Eye (tissue), 1 donor: ENCODE measurements around the gene RRP9.

Experiments used
- DNase-seq: peaks from one replicate; pipeline ENCODE4 v3.0.0-alpha.2; 2015

Gene RRP9

DNA sequence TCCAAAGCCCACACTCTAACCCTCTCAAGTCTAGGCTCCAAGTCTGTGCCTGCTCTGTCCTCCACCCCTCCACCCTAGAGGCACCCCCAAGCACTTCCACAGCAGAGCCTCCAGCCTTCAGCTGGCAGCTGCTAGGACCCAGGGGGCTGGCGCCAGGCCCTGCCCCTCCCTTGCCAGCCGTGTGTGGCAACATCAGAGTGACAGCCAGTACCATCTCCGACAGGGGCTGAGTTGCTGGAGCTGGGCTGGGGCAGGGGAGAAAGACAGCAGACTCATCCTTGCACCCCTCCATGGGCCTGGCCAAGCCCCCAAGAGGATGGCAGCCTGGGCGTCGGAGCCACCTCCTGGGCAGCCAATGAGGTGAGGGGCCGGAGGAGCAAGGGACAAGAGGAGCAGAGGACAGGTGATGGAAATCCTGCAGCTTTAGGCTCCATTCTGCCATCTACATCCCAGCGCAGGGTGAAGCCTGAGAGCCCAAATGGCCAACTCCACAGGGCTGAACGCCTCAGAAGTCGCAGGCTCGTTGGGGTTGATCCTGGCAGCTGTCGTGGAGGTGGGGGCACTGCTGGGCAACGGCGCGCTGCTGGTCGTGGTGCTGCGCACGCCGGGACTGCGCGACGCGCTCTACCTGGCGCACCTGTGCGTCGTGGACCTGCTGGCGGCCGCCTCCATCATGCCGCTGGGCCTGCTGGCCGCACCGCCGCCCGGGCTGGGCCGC lies 13.6 kb upstream of the RRP9 start, which contains the start of gene GPR62:
Gene GPR62, plus strand, starts transcription at position 207 of the 718 bp plus-strand sequence. Its CDS starts 272 bp downstream, at position 479.
- DNase-seq: peak; percentile 42

DNA sequence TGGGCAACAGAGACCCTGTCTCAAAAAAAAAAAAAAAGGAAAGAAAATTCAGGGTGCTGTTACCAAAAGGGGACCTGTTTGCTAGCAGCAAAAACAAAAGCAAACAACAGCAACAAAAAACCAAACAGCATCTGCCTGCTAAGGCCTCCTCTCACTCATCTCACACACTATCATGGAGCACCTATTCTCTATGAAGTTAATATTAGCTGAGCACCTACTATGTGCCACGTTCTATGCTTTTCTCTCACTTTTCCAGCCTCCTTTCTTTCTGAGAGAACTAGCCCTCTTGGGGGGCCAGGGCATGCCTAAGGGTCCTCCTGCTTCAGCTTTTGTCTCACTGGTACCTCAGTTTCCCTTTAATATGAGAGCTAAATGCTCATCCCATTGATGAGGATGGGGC lies 13.0 kb upstream of the RRP9 start:
- DNase-seq: no peak

DNA sequence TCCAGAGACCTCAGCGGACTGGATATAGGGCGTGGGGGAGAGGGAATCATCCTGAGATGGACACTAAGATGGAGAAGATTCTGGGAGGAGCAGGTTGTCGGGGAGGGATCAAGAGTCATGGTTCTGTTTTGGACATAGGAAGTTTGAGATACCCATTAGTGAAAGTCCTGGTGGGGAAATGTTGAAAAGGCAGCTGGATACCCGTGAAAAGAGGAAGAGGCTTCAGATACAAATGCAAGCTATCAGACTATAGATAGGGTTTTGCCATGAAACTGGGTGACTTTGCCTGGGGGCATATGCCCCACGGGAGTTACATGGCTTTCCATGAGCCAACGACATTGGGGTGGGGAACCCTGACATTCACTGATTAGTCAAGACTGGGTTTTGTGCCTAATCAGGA lies 12.4 kb upstream of the RRP9 start:
- DNase-seq: no peak

DNA sequence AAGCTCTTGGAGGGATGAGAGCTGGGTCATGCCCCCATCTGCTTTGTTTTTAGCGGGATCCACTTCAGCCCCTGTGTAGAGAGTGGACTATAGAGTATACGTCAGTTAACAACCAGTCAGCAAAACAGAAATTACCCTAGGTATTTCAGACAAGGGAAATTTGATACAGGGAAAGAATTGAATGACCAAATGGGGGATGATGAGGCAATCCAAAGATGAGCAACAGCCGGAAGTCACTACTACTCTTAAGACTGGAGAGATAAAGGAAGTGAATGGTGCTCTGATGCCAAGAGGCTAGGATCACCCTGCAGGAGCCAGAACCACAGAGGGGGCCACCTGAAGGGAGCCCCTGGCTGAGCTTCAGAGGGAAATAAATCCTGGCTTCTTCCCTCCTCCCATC lies 11.7 kb upstream of the RRP9 start:
- DNase-seq: no peak

DNA sequence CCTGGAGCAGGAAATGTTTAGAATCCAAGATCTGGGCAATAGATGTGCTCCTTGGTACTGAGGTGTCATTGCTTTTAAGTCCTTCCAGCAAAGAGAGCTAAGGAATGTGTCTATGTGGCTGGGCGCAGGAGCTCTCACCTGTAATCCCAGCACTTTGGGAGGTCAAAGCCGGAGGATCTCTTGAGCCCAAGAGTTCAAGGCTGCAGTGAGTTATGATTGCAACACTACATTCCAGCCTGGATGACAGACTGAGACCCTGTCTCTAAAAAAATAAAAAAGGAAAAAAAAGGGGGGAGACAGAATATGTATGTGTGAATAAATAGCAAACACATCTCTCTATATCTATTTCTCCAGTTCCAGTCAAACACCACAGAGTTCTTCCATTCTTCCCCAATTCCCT lies 9.2 kb upstream of the RRP9 start:
- DNase-seq: no peak

DNA sequence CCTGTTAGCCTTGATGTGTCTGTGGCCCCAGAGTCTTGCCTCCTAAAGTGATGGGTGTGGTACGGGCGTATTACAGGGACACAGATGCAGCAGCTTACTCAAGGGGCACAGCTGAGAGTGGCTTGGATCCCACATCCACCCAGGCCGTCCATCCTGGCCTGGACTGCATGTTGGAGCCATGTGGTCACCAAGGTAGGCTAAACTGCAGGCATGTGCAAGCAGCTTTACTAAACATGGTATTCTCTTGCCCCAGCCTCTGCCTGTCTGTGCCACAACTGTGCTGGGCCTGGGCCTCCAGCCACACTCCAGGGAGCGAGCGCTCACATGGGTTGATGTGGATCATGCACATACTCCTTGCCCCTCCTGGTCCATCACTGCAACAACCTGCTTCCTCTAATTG lies 7.4 kb upstream of the RRP9 start:
- no peak for DNase-seq

DNA sequence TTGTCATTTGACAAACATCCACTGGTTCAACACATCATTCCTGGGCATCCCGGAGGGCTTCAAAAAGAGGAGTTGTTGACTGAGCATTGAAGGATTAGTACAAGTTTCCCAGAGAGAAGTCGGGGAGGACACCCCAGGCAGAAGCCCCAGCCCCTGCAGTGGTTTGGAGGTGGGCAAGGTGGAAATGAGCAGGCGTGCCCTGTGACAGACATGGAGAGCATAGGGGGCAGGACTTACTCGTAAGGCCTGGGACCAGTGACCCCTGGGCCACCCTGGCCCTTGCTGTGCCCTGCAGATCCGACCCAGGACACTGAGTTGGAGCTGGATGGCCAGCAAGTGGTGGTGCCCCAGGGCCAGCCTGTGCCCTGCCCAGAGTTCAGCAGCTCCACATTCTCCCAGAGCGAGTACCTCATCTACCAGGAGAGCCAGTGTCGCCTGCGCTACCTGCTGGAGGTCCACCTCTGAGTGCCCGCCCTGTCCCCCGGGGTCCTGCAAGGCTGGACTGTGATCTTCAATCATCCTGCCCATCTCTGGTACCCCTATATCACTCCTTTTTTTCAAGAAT lies 6.4 kb upstream of the RRP9 start:
- no peak for DNase-seq

DNA sequence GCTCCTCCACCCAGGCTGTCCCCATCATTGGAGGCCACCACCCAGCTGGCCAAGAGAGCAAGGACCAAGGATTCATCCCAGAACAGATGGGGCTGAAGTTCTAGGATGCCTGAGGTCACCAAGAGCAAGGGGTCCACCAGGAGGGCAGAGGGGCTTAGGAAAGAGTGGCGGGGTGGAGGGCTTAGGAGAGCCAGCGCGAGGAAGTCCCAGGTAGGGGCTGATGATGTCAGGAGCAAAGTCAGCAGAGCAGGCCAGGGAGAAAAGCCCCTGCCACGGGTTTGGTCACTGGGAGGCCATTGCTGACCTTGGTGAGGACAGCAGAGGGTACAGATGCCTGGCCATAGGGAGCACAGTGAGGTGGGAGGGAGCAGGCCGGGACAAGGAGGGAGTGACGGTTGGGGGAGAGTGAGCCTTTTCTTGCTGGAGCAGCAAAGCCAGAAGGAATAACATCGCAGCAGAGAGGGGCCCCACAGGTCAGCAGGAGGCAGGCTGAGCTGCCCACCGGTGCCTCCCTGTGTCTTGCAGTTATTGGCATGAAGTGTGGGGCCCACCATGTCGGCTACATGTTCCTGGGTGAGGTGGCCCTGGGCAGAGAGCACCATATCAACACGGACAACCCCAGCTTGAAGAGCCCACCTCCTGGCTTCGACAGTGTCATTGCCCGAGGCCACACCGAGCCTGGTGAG lies 5.7 kb upstream of the RRP9 start:
- no peak for DNase-seq

DNA sequence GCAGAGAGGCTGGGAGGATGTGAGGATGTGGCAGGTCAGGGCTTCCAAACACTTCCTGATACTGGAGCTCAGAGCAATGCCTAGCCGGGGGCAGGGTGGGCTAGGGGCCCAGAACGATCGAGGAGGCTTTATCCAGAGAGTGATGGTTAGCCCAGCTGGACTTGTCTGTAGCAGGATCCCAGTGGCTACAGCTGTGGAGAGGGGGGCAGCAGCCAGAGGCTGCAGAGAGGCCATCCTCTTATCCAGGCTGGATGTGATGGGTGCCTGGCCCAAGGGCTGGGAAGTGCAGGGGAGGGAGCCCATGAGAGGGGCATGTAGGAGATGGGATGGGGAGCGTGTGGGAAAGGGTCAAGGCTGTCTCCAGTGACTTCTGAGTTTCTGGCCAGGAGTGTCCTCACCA lies 5.1 kb upstream of the RRP9 start:
- DNase-seq: no peak

DNA sequence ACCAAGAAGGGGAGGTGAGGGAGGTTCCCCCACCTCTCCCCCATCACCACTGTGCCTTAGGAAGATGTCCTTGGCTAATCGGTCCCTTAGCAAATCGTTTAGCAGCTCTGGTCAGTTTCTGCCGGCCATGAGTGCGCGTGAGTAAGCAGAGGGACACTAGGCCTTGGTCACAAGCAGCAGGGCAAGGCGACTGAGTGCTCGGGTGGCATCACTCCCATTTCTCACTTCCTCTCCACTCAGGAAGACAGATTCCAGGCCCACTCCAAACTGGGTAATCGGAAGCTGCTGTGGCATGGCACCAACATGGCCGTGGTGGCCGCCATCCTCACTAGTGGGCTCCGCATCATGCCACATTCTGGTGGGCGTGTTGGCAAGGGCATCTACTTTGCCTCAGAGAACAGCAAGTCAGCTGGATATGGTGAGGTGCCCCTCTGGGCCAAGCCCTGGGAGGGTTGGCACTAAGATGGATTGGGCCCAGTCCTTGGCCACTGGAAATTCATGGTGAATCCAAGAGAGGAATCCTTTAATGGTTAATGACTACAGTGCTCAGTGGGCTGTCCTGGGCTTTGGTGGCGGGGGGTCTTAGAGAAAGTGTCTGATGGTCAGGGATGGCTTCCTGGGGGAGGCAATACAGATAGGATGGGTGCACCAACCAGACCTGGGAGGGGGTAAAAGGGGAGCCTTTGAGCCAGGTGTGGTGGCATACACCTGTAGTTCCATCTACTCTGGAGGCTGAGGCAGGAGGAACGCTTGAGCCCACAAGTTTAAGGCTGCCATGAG lies 4.4 kb upstream of the RRP9 start:
- no peak for DNase-seq

DNA sequence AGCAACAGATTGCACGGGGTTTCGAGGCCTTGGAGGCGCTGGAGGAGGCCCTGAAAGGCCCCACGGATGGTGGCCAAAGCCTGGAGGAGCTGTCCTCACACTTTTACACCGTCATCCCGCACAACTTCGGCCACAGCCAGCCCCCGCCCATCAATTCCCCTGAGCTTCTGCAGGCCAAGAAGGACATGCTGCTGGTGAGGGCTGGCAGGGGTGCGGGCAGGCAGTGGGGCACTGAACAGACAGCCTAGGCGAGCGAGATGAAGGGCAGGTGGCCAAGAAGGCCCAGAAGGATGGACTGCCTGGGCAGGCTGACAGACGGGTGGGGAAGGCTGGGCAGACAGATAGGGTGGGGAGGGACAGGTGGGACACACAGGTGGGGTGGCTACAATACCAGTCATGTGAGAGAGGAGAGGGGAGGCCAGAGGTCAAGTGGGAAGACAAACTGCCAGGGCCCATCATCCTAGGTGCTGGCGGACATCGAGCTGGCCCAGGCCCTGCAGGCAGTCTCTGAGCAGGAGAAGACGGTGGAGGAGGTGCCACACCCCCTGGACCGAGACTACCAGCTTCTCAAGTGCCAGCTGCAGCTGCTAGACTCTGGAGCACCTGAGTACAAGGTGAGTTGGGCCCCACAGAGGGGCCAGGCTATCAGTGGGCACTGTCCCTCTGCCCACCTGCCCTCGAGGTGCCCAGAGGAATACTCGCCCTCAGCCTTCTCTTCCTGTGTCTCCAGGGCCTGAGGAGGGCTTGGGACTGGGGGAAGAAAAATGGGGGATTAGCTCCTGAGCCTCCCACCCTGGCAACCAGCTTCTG lies 3.5 kb upstream of the RRP9 start:
- no peak for DNase-seq

DNA sequence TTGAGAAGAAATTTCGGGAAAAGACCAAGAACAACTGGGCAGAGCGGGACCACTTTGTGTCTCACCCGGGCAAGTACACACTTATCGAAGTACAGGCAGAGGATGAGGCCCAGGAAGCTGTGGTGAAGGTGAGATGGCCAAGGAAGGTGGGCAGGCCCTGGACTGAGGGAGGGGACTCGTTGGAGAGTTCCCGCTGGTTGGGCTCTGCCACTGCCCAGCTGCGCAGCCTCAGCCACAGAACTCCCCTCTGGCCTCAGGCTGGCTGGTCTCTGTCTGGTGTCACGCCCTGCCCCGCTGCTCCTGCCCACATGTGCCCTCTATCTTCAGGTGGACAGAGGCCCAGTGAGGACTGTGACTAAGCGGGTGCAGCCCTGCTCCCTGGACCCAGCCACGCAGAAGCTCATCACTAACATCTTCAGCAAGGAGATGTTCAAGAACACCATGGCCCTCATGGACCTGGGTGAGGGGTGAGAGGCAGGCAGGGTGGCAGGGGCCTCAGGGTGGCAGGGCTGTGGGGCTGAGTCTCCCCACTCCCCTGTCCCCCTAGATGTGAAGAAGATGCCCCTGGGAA lies 2.8 kb upstream of the RRP9 start:
- DNase-seq: no peak

DNA sequence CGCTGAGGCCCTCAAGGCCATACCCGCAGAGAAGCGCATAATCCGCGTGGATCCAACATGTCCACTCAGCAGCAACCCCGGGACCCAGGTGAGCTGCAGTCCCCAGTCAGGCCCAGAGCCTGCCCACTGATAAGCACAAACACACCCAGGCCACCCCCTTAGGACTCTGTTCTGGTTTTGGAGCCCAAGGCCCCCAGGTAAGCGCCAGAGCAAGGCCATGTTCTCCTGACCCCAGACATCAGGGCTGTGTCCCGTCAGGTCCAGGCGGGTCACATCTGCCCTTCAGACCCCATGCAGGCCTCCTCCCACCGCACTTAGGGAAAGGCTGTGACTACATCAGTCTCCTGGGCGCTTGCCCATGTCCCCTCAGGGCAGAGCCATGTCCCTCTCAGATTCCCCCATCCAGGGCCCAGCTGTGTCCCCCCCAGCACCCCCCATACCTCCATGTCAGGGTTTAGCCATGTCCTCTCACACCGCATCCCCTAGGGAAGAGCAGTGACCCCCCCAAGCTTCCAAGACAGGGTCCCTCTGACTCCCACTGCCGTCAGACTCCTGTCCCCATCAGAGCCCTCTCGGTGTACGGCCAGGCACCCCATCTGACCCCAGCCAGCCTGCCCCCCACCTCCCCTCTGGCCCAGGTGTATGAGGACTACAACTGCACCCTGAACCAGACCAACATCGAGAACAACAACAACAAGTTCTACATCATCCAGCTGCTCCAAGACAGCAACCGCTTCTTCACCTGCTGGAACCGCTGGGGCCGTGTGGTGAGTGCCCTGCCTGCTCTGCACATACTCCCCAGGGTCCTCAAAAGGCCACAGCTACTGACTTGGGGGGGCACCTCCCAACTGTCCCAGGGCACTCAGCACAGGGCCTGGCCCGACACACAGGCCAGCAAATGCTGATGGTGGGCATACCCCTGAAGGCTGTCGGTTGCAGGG lies 2.0 kb upstream of the RRP9 start:
- DNase-seq: no peak

DNA sequence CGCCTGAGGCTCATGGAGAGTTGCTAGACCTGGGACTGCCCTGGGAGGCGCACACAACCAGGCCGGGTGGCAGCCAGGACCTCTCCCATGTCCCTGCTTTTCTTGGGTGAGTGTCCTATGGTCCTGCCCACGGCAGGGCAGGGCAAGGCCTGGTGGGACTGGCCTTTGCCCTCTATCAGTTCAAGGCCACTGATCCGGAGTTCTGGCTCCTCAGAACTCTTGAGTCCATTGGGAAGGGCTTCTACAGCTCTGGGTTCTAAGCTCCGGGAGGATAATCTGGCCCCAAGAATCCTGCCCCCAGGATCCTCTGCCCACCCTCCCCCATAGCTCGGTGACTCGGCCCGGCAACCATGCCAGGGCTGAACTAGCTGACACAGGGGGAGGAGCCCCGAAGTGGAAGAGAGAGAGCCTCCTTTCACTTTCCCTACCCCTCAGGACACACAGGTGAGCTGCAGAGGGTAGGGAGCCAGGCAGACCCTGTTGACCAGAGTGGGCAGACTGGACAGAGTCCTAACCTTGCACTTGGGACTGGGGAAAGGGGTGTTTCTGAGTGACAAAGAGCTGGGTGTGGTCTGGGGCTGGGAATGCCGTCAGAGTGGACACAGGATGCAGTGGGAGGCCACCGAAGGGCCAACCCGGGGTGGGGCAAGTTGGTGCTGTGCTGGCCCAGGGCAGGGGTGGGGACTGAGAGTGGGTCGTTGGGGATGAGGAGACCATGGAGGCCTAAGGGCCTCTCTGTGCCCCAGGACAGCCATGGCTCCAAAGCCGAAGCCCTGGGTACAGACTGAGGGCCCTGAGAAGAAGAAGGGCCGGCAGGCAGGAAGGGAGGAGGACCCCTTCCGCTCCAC lies 1.1 kb upstream of the RRP9 start:
- DNase-seq: peak; percentile 33

DNA sequence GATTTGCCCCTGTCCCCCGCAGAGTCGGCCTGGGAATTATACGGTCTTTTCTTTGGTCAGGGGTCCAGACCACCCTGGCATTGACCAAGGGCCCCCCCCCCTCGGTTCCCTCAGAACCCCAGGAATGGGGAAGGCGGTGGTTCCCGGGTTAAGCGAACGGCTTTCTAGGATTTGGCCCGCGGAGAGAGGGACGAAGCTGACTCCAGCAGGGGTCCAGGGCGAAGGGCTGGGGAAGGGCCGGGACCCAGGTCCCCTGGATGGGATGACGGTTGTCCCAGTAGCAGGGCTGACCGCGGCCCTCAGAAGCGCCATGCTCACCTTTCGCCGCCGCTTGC lies 274 bp downstream of the RRP9 start:
- no peak for DNase-seq

DNA sequence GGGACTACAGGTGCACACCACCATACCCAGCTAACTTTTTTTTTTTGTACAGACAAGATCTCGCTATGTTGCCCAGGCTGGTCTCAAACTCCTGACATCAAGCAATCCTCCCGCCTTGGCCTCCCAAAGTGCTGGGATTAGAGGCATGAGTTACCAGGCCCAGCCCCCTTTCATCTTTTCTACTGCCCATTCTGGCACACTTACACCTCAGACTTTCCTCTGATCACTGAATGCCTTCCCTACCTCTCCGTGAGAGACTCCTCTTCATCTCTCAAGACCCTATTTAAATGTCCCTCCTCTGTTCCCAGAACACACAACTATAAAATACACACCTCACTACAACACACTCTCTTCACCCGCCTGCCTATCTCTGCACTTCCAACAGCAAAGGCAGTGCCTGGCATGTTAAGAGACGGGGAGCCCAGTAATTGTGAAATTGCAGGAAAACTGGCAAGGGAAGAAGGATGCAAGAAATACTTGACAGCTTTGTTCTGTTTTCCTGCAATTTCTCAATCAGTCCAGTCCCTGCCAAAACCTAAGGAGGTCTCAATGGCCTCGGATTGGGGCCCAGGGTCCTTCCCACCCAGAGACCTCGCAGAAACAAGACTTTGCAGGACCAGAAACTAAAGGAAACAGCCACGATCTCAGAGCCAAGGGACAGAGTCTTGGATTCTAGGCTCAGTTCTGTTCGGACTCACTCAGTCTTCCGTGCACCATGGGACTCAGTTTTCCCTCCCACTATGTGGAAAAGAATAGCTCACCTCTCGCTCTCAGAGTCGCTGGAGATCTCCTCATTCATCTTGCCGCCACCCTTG lies 849 bp downstream of the RRP9 start:
- DNase-seq: no peak

DNA sequence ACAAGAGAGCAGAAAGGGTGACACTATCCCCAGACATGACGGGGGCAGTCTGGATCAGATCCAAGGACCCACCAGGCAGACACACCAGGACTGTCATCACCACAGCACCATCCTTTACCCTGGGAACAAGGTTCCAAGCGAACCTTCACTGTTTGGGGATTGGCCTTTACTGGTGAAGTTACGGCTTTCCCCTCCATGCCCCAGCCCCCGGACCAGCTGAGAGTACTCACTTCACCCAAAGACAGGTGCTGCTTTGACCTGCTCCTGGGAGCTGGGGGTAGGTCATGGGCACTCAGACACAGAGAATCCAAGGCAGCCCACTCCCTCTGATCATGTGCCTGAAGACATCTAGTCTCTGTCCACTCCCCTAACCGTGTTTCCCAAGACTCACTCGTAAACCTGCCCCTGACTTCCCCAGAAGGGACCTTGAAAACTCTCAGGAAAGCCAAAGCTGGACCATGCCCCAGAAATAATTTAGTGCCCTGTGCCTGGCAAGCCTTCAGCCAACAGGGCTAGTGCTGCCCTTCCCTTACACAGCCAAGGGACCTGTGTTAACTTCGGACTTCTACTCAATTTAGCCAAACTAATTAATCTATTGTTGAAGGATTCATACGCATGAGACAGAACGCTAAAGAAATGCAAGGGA lies 2.8 kb downstream of the RRP9 start:
- DNase-seq: no peak

DNA sequence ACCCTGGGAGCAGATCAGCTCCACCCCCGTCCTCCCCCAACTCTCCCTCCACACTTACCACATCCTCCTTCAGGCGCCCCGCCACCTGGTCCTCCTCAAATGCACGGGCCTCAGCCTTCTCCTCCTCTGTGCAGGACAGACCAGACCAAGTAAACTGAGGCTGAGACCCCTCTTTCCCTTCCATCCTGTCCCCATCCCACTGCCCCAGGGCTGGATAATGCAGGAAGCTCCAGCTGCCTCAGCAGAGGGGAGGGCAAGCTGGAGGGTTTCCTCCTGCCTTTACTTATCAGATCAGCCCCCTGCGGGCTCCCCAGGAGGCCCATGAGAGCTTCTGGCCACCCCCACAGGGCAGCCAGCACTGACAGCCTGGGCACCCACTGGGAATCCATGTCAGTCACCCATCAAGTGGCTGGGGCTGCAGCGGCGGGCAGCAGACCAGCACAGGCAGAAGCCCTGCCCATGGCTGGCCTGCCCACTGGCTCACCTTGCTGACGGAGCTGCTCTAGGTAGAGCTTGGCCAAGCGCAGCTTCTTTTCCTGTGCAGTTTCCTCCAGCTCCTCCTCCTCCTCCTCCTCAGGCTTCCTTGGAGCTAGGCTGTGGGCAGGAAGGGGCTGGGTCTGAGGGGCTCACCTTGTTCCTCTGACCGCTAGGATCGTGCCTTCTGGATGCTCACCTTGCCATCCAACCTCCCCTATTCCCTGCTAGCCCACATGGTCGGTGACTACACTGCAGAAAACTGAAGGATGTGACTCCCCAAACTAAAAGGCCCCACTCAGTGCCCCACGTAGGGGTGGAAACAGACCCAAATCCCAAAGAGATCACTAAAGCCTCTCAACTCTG lies 3.9 kb downstream of the RRP9 start:
- DNase-seq: no peak
